GM18526 (cell line): ENCODE data around the gene SCN8A.

Experiments used
- POLR2A ChIP-seq: IDR thresholded peaks from 3 replicates; pipeline ENCODE4 v1.6.1; 2011; ENCODE audit not compliant: insufficient read length; ENCODE audit errors: extremely low read depth

Gene SCN8A

DNA sequence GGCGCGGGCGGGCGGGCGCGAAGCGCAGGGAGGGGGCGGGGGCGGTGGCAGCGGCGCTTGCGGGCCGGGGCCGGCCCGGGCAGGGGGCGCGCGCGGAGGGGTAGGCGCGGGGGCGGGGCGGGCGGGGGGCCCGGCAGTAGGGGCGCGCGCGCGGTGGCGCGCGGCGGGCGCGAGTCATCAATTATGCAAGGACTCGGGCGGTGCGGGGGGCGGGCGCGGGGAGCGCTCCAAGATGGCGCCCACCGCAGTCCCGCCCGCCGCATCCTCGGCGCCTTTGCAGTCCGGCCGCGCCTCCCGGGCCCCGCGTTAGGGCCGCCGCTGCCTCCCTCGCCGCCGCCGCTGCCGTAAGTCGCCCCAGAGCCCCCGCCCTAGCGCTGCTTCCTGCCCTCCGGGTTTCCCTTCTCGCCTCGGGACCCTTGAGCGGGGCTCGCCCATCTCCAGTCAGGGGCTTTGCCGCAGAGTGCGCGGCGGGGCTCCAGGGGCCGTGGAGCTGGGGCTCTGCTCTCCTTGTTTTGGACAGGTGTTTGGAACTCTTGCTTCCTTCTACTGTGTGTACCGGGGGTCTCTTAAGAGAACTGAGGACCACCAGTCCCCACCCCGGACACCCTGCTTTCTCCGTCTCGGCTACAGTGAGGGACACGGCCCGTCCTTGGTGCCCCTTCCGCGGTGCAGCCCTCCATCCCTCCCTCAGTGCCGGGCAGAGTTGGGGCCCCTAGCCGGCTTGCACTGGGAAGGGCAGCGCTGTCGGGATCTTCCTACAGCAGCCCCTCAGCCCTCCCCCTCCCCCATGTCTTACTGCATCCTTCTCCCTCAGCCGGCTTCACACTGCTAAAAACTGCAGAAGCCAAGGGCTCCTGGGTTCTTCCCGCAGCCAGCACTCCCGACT is at the start of gene SCN8A:
Gene SCN8A (plus strand): TSS at position 218 of the 886 bp plus-strand sequence. CDS start 71,585 bp downstream, outside the sequence.
- TF ChIP-seq POLR2A = no peak

DNA sequence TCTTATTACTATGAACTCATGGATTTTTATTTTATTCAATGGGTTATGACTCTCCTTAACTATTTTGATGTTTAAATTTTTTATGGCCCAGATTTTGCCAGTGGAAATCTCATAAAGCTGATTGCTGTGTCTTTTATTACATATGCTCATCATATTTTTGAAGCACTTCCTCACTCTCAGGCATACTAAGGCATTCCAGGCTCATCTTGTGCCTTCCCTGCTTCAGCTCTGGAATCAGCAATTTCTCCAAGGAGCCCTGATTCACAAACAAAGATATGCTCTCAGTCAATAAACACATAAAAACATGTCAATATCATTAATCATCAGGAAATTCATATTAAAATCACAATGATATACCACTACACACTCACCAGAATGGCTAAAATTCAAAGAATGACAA is 44.9 kb upstream of the SCN8A start:
- TF ChIP-seq POLR2A = no peak

DNA sequence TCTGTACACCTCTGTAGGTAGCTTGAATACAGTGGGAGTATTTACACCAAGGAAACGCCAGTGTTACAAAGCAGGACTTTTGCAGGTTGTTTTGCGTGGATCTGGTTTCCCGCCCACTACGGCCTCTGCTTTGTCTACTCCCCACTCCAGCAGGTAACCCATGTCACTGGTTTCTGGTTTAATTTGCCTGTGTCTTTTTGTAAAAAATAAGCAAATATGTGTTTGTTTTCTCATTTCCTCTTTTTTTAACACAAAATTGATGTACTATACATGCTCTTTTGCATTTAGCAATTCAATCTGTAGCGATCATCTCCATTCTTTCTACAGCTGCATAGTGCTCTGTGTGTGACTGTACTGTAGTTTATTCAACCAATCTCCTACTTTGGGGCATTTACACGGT is 43.4 kb upstream of the SCN8A start:
- TF ChIP-seq POLR2A = no peak

DNA sequence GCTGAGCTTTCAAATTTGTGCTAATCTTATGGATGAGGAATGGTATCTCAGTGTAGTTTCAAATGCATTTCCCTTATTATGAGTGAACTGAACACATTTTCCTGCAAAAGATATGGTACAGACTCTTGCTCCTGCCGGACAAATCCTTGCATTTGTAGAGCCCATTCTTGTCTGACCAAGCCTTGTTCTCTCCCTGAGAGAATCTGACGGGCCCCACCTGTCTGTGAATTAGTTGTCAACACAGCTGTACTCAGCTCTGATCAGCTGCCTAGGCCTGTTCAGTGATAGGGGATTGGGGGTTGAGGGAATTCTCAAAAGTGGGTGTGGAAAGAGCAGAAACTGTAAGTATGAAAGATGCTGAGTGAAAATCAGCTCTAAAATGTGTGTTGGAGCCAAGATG is 42.8 kb upstream of the SCN8A start:
- no peak for TF ChIP-seq POLR2A

DNA sequence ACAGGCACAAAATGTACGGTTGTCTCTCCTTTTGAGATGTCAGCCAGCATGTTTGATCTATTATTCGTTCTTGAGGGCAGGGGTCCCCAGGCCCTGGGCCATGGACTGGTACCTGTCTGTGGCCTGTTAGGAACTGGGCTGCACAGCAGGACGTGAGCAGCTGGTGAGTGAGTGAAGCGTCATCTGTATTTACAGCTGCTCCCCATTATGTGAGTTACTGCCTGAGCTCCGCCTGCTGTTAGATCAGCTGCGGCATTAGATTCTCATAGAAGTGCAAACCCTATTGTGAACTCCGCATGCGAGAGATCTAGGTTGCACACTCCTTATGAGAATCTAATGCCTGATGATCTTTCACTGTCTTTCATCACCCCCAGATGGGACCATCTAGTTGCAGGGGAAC is 41.4 kb upstream of the SCN8A start:
- TF ChIP-seq POLR2A = no peak

DNA sequence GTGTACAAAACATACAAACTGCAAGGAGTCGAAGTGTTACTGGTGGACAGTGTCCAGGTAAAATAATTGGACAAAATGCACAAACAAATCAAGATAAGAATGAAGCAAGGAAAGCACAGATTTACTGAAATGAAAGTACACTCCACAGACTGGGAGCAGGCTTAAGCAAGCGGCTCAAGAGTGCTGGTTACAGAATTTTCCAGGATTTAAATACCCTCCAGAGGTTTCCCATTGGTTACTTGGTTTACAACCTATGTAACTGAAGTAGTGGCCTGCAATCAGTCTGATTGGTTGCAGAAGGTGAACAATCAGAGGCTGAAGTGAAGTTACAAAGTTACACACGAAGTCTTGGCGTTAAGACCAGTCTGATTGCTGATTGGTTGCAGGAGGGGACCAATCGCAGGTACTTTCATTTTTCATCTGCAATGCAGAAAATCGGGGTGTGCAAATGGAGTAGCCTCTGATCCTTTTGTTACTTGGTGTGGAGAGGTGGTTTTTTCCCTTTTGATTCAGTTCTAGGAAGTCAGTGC is 11.6 kb upstream of the SCN8A start:
- TF ChIP-seq POLR2A = no peak

DNA sequence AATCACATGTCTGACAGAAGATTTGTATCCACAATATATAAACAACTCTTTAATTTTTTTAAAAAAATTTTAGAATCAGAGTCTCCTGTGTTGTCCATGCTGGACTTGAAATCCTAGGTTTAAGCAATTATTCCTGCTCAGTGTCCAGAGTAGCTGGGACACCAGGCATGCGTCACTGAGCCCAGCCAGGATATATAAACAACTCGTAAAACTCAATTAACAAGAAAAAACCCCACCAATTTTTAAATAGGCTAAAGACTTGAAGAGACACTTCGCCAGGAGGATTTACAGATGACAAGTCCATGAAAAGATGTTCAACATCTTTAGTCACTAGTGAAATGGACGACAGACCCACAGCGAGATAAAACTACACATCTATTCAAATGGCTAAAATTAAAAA is 2.0 kb upstream of the SCN8A start:
- no peak for TF ChIP-seq POLR2A

DNA sequence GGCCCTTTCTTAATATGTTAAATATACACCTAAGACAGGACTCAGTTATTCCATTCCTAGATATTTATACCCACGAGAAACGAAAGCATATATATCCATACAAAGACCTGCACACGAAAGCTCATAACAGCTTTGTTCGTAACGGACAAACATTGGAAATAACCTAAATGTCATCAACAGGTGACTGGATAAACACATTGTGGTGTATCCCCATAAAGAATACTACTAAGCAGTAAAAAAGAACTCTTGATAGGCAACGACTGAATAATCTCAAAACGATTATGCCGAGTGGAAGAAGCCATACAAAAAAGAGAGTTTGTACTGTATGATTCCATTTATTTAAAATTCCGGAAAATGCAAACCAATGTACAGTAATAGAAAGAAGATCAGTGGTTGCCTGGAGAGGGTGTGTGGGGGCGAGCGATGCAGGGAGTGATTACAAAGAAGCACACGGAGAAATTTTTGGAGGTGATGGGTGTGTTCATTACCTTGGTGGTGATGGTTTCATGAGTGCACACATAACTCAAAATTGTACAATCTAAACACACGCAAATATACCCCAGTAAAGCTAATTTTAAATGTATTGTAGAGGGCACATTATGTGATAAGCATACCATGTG is 1.4 kb upstream of the SCN8A start:
- TF ChIP-seq POLR2A = no peak

DNA sequence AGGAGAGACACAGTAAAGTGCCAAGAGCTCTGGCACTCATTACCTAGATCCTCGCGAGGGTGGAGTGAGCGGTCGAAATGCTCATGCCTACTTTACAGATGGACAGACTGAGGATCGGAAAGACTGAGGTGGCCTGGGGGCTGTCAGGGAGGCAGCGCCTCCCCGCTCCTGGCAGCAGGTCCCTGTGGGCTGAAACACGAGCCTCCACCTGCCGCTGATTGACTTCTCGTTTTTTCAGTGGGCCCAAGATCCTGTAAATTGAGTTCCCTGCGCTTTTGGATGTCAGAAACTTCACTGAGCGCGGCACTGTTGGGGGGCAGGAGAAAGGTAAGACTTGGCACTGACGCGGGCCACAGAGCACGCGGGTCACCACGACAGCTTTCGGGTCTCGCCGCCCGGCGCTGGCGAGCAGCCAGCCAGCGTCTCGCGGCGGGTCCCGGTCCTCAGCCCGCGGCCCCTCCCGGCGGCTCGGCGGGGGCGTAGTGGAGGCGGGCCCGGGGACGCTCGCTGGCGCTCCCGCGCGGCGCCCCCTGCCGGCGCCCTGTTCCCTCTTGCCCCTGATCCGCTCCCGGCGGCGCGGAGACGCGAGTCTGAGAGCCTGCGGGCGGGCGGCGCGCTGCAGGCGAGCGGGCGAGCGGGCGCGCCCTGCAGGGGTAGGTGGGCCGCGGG is 552 bp upstream of the SCN8A start:
- TF ChIP-seq POLR2A = no peak

DNA sequence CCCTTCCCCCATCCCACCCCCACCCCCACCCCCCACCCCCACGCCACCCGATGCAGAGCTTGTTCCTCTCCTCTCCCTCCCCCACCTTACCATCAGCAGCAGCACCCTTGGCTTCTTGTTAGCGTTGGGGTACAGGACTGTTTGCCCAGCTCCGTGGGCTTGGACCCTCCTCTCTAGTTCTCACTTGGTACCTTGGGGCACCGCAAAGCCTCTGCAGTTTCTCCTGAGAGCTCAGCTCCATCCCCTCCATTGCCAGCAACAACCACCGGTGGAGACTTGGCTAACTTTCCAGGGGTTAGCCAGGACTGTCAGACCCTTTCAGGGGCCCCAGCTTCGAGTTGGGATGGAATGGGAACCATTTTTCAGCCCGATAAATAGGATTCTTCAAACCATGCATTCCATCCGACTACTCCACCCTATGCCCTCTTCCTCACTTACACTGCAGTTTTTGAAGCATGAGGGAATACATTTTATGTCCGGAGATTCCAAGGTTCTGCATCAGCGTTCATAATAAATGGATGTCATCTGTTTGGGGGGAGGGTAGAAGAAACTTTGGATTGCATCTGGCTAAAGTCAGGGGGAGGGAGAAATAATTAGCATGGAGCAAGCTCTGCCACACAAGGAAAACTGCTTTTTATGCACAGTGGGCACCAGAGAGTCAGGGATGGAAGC is 1.1 kb downstream of the SCN8A start:
- TF ChIP-seq POLR2A = no peak

DNA sequence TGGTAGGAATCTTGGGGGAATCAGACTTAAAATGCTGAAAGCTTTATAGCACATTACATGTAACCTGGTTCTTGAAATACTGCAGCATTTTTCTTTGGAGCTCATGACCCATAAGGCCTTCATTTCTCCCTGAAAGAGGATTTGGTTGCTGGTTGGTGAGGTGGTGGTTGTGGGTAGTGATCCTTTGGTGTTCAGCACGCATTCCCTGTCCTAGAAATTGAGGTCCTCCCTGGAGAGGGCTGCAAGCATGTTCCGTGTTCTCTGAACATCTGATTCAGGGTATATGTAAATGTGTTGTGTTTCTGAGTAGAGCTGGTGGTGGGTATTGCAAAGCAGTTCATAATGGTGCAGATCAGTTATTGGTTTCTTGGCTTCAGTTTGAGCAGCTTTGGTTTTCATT is 2.0 kb downstream of the SCN8A start:
- no peak for TF ChIP-seq POLR2A

DNA sequence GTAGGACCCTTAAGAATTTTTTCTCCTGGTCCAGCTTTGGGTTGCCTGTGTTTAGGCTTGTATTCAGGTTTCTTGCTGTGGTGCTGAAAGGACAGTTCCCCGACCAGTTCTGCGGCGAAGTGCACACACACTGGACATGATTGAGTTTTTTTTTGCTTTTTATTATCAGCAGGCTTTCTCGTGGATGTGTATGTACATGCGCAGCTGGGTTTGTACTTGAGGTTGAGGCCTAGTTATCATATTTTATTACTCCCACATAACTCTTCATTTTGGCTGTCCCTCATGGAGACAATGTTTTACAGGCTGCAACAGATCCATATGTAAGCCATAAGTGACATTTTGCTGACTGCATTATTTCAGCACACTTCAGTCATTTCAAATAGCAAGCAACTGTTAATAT is 2.5 kb downstream of the SCN8A start:
- TF ChIP-seq POLR2A = no peak

DNA sequence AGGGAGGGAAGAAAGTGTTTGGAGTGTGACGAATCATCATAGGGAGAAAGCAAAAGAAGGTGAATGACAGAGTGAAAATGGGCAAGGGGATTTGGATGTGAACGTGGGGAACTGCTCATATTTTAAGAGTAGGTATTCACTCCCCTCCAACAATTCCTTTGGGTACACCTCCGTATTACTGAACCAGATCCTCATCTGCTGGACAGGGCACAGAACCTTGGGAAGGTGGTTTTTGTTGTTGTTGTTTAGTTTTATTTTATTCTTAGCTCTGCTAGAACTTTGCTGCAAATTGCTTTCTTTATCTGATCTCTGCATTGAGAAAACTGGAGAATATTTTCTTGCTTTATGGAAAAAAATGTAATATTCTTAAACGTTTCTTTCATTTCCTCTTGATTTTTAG is 7.1 kb downstream of the SCN8A start:
- TF ChIP-seq POLR2A = no peak

DNA sequence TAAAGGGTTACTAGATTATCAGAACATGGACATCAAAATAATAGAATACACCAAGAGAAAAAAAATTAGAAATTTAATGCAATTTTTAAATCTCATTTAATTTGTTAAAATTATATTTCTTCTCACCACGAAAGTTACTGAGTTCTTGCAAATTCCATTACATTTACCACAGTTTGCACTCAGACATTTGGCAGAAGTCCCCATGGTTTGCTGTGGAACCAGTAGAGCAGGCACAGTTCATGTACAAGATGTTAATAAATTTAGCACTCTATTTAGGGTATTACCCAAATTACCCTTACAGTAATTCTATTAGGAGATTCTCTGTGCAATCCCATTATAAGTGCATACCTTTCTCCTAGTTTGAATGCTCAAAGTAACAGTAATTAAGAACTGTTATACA is 9.7 kb downstream of the SCN8A start:
- no peak for TF ChIP-seq POLR2A

DNA sequence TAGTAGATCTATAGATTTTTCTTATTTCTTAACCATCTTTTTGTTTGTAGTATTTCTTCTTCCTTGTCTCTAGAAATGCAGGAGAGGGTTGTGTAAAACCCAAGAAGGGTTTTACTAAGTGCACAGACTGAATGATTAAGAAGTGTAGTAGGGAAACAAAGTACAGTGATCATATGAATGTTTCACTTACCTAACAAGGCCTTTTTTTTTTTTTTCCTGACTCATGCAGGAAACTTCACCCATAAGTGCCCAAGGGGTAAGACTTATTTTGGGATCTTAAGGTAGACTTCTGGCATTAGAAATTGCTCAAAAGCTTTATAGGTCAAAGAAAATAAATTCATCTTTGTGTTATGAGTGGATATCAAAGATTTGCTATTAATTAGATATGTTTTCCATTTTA is 10.2 kb downstream of the SCN8A start:
- TF ChIP-seq POLR2A = no peak
